SU-DHL-6 (cell line): Measurements from ENCODE around the gene LRRC4C.

ENCODE experiments used
- EZH2phosphoT487 ChIP-seq: fragments of 200-600 bp; sonication (generic), shearing (Covaris generic); conservative IDR thresholded peaks from 2 replicates; pipeline ENCODE4 v1.6.1; 2018; ENCODE audit warnings: mild to moderate bottlenecking, antibody characterized with exemption, low read length, moderate library complexity, mixed read lengths
- TF ChIP-seq, protein P1 (sequence below): fragments of 200-600 bp; sonication (generic); IDR thresholded peaks from one replicate; pipeline ENCODE4 v1.5.1; 2017; ENCODE audit warnings: antibody characterized with exemption, mild to moderate bottlenecking, low read length, moderate library complexity; ENCODE audit not compliant: insufficient read depth, poor library complexity, severe bottlenecking

DNA sequence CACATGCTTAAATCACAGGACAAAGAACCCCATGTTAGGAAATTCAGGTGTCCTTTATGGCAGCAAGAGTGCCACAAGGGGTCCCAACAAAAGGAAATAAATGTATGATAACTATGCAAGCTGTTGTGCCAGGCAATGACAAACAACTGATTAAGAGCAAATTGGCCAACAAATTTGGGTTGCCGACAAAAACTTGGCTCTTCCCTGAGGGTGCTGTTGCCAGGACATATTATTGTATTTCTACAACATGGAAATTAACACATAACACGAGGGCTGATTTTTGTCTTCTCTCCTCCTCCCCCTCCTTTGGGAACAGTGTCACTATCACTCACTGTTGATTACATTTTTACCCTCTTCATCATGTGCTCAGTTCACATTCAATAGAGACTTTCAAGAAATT, 56.0 kb downstream of the LRRC4C start:
- TF ChIP-seq, protein P1, sequence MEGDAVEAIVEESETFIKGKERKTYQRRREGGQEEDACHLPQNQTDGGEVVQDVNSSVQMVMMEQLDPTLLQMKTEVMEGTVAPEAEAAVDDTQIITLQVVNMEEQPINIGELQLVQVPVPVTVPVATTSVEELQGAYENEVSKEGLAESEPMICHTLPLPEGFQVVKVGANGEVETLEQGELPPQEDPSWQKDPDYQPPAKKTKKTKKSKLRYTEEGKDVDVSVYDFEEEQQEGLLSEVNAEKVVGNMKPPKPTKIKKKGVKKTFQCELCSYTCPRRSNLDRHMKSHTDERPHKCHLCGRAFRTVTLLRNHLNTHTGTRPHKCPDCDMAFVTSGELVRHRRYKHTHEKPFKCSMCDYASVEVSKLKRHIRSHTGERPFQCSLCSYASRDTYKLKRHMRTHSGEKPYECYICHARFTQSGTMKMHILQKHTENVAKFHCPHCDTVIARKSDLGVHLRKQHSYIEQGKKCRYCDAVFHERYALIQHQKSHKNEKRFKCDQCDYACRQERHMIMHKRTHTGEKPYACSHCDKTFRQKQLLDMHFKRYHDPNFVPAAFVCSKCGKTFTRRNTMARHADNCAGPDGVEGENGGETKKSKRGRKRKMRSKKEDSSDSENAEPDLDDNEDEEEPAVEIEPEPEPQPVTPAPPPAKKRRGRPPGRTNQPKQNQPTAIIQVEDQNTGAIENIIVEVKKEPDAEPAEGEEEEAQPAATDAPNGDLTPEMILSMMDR = no peak
- no peak for TF ChIP-seq EZH2phosphoT487
